IPS-NIHi11 (cell line): ENCODE data around the gene TMEM8B.

Experiments
- DNase-seq: peaks from one replicate; pipeline ENCODE4 v3.0.0; 2012; ENCODE audit warnings: mixed read lengths, low spot score

TMEM8B gene

DNA sequence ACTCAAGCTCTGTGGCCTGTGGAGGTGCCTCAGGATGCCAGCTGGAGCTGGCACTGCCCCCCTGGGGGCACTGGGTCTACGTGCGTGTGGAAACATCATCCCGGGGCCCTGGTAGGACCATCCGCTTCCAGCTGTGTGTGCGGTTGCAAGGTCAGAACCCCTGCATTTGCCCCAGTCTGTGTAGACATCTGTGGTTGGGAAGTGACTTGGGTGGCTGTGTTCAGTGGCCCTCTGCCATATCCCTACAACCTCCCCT, 12.5 kb downstream of the TMEM8B start:
- DNase-seq: no peak

DNA sequence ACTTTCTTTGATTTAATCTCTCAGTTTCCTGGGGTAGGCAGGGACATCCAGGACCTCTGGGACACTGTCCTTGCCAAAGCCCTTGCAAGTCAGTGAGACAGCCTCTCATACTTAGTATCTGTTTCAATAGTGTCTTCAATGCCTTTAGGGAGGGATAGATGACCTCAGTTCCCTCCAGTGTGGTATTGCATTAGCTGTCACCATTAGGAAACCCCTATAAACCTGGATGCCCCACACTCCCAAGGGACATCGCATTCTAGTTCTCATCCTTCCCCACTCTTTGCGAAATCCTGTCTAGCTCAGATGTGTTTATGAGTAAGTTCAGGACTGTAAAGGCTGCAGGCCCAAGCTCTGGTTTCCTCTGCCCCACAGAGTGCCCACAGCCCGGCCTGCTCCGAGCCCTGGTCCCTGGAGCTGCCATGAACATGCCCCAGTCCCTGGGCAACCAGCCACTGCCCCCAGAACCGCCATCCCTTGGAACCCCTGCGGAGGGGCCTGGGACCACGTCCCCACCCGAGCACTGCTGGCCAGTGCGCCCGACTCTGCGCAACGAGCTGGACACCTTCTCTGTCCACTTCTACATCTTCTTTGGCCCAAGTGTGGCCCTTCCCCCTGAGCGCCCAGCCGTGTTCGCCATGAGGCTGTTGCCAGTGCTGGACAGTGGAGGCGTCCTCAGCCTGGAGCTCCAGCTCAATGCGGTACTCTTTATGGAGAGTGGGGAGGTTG, 13.2 kb downstream of the TMEM8B start:
- no peak for DNase-seq

DNA sequence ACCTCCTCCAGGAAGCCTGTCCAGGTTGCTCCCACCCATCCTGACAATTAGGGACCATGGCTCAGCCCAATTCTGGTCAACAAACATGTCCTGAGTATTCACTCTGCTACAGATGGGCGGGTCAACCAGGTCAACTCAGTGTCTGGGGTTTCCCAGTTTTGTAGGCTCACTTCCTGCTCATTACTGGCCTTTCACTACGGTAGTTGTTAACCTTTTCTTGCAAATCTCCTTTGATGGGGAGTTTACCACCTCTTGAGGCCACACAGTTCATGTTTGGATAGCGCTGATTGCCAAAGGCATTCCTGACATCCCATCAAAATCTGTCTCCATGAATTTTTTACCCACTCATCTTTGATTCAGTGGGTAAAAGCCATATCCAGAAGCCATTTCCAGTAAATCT, 13.8 kb downstream of the TMEM8B start:
- DNase-seq: no peak

- no peak for DNase-seq
Measured at GRCh38 chr9:35844628-35845270, 15.7 kb downstream of the TMEM8B start.

DNA sequence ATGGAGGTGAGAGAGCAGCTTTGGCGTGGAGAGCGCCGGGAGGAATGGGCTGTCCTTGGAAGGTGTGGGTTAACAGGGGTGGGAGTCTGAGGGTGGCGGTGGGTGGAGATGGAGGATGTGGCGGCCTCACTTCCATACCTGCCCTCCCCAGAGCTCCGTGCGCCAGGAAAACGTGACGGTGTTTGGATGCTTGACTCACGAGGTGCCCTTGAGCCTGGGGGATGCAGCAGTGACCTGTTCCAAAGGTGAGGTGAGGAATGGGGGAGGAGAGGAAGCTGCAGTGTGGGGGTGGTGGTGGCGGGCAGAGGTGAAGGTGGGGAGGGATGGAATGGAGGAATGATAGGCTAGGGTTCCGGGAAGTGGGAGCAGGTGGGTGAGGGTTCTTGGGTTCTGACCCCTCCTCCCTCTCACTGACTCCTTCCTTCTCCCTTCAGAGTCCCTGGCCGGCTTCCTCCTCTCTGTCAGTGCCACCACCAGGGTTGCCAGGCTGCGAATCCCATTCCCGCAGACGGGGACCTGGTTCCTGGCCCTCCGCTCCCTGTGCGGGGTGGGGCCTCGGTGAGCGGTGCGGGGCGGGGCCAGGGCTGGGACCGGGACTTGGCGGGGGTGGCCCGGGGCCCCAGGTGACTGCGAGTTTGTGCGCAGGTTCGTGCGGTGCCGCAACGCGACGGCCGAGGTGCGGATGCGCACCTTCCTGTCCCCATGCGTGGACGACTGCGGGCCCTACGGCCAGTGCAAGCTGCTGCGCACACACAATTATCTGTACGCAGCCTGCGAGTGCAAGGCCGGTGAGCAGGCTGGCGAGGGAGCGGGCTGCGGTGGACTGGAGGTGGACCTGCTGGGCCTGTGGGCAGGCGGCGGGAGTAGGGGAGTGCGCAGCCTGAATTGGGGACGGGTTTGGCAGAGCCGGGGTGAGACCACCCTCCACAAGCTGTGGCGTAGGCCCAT, 17.1 kb downstream of the TMEM8B start:
- peak; percentile 71 for DNase-seq

GRCh38 chr9:35847792-35848572, 19.0 kb downstream of the TMEM8B start:
- DNase-seq: no peak

DNA sequence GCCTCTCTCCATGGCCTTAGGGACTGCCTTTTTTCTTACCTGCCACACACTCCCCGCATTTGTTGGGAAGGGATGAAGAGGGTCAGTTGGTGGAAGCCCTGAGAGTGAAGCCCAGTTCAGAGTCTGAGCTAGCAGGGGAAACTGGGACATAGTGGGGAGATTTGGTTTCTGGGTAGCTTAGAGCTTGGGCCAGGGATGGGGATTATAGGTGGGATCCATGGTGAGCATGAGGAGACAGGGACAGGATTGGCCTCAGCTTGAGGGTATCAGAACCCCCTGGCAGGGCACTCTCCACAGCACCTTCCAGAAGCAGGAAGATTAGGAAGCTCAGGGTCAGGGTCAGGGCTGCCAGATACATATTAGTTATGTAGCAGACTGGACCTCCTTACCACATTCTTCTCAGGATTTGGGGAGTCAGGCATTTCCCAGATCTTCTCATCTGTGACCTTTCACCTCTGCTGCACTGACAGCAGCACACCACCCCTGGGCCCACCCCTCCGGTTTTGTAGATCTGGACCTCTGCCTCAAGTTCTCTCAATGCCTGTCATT, 23.3 kb downstream of the TMEM8B start:
- no peak for DNase-seq

GRCh38 chr9:35852876-35853865, 24.1 kb downstream of the TMEM8B start:
- DNase-seq: no peak

DNA sequence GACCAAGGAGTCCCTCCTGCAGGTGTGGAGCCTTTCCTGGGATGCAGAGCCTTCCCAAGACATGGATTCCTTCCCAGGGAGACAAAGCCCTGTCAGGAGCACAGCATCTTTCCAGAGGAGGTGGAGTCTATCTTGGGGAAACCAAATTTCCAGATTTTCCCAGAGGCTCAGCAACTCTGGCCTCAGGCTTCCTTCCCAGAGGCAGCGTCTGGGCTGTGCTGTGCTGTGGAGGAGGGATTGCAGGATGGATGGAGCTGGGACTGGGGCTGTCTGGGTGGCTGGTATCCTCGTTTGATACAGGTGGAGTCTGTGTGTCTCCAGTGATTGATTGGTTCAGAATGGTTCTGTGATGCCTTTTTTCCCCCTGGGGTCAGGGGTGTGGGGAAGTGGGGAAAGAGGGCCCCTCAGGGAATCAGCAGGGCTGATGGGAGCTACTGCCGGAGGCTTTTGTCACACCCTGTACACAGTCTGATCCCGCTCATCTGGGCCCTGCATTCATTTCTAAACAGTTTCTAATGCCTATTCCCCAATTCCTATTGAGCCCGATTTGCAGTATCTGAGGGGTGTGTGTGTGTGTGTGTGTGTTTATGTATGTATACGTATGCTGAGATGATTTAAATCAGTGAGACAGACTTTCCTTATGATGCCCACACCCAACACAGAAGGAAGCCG, 25.2 kb downstream of the TMEM8B start:
- no peak for DNase-seq

DNA sequence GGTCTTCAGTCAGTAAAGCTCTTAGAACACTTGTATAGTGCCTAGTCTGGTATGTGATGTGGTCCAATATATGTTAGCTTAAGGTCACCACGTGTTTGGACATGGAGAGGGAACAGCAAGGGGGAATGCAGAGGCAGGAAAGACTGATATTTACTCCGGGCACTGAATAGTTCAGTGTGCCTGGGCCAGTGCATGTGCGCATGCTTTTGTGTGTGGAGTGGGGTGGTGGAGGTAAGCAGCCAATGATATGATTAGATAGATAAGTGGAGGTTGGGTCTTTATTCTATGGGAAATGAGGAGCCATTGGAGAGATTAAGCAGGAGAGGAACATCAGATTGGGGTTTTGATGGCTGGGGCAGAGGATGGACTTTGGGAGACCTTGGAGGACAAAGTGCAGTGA, 27.2 kb downstream of the TMEM8B start:
- DNase-seq: no peak

- no peak for DNase-seq
Measured at GRCh38 chr9:35856882-35857281, 27.9 kb downstream of the TMEM8B start.

DNA sequence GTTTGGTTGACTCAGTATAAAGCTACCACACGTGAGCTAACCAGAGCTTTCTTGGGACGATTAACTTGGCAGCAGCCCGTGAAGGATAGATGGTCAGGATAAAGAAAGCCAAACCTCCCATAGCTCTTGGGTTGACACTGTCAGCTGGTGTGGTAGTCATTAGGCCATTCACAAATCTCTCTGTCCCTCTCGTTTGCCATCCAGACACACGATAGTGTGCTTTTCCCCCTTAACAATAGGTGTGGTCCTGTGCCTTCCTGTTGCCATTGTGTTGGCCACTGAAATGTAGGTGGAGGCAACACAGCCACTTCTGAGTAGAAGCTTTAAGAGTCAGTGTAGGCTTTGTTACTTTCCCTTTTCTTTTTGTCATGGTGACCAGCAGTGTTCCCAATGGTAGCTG, 29.4 kb downstream of the TMEM8B start:
- DNase-seq: no peak

DNA sequence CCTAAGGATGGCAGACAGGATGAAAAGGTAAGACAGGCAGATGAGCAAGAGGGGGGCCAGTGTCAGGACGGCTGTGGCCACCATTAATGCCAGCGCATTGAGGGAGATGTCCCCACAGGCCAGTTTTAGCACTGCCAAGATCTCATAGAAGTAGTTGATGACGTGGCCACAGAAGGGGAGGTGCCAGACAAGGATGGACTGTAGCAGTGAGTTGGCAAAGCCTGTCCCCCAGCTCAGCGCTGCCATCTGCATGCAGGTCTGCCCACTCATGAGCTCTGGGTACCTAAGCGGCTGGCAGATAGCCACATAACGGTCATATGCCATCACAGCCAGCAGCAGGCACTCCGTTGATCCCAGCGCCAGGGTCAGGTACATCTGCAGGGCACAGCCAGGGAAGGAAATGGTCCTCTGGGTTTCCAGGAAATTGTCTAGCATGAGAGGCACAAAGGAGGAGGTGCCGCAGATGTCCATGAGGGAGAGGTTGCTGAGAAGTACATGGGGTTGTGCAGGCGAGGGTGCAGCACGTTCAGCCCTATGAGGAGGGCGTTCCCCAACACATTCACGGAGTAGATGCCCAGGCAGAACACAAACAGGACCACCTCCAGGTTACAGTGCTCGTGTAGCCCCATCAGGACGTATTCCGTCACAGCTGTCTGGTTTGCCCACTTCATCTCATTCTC, 30.4 kb downstream of the TMEM8B start:
- DNase-seq: no peak

DNA sequence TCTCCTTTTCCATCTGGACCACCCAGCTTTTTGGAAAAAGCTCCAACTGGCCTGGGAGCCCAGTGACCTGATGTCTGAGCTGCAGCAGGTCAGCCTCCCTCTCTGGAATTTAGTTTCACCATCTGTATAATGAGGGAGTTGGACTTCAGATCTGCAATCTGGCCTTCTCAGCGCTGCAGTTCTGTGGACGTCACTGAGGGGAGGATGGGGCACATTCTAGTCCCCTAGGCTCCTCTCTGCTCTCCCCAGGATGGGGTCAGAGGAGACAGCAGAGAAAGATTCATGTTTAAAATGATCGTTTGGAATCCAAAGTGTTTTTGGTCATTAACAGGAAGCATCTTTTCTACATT, 30.9 kb downstream of the TMEM8B start:
- DNase-seq: no peak

- DNase-seq: peak; percentile 39
Measured at GRCh38 chr9:35861161-35861897, 32.3 kb downstream of the TMEM8B start.

DNA sequence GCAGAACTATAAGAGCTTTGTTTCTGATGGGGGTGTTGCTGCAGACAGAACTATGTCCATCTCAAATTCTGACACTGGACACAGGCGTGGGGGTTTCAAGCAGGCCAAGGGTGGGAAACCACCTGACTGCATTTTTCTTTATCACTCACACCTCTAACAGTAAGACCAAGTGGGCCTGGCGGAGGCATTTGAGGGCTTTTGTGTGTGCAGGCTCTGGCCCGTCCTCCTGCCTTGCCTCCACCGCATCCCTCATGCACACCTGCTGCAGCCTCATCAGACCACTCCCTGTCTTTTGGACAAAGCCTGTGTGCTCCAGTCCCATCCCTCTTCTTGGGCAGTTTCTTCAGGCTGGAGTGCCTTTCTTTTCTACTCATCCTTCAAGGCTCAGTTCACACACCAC, 33.3 kb downstream of the TMEM8B start:
- DNase-seq: no peak

- no peak for DNase-seq
Measured at GRCh38 chr9:35863583-35863982, 34.6 kb downstream of the TMEM8B start.

DNA sequence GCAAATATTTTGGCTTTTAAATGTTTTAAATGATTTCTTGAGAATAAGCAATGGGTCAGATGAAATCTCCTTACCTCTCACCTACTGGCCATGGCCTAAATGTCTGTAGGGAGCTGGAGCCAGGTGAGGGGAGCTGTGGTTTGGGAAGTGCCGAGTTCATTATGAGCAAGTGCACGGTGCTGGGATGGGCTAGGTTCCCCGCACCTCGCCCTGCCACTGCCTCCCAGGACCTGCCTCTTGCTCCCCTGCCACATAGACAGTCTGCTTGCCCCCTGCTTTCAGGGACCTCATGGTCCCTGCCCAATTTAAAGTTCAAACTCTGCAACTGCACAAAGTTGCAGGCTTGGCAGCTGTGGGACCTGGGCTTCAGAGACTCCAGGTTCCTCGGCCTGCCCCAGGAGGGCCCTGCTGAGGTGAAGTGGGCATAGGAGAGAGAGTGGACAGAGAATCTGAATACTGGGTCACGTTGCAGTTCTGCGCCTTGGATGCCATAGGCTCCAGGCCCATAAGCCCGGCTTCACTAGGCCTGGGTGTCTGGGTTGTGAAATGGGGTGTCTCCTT, 35.7 kb downstream of the TMEM8B start:
- DNase-seq: no peak

- no peak for DNase-seq
Measured at GRCh38 chr9:35867538-35867937, 38.5 kb downstream of the TMEM8B start.
